Measurements from ENCODE around the gene CCBE1.

GRCh38 chr18:59659508-59660170, 37.6 kb downstream of the CCBE1 start:
- TF ChIP-seq POLR2A (IDR thresholded peaks at IDR 0.05; ENCODE audit: low read length): no peak
- TF ChIP-seq GATA1 (IDR thresholded peaks at IDR 0.05; ENCODE audit: low read depth, low read length): no peak

All from erythroblast (primary cell).